Femur (tissue), 1 donor: ENCODE data around the gene MYL9.
"Not testable (repeated sequence)": the region's sequence is repeated elsewhere in the genome, so short reads cannot be mapped to it uniquely, and the experiment has no call there.

Source experiments
- DNase-seq: peaks from one replicate; pipeline ENCODE4 v3.0.0-alpha.2; 2017

The MYL9 gene

DNA sequence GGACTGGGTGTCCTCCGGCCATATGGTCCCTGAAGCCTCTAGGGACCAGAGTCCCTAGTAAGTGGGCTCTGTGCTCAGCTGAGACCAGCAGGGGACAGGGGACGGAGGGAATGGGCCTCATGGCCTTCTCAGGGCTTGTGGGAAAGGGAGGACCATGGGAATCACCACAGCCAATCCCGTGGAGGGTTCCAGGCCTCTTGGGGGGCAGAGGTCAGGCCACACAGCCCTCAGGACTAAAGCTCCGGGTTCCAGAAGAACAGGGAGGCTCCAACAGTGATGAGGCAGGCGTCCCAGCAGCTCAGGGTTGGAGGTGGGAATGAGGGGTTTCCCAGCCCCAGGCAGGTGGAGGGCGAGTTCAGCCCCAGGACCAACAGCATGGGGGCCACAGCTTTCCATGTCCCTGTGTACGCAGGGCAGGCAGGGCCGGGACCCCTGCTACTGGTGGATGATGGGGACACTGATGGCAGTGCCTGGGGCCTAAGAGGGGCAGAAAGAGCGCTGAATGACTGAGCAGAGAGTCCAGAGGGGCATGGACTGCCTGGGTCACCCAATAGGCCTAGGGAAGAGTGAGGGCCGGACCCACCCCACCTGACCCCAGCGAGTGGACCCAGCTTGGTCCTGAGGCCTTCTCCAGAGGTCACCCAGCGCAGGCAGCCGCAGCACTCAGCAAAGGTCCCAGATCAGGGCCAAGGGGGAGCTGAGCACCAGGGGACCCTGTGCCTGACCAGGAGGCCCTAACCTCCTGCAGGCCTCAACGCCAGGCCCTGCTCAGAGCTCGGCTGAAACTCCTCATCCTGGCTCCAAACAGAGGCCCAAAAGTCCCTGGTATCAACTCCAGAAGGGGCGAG lies 8.8 kb downstream of the MYL9 start:
- DNase-seq: no peak

DNA sequence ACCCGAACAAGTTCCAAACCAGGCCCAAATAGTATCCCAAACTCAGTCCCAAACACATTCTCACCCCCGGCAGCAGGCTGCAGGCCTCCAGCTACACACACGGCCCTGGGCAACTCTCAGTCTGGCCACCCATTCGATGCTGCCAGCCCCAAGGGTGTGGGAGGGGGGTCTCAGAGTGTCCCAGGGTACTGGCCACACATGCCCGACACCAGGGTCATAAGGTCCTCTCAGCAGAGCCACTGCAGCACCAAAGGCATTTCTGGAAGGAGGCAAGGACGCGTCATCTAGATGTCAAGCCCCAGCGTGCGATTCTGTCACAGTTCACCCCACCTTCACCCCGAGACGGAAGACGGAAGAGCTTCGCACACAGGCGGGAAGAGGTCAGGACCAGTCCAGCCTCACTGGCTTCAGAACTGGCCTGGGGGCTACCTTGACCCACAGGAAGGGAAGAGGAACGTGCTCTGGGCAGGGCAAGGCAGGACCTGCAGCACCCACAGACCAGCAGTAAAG lies 9.5 kb downstream of the MYL9 start:
- DNase-seq: no peak

DNA sequence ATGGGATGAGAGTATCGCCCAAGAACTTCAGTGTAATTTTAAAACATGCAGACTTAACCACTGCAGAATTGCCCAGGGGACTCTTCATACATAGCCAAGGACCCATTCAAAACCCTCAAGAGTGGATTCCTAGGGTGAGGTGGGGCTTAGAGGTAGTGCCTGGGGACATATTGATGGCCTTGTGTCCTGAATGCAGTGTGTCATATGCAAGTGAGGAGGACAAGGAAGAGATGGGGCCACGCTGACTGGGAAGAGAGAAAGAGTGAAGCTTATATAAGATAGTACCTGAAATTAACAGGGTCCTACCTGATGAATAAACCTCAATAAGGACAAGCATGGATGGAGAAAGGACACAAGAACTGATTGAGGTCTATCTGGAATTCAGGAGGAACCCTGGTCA lies 13.9 kb downstream of the MYL9 start:
- no peak for DNase-seq

DNA sequence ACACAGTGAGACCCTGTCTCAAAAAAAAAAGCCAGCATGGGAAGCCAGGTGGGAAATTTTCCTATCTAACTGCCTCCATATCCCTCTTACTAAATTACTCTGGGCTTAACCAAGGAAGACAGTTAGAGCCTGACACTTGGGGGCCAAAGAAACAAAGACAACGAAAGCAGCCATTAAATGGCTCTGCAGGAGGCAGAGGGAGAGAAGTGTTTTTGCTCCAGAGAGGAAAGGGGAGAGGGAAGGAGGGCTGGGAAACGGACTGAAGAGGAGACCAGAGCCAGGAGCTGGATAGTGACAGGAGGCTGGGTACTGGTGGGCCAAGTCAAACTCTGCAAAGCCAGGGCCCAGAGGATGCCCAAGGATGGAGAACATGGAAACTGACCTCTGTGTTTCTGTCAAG lies 21.4 kb downstream of the MYL9 start:
- no peak for DNase-seq

DNA sequence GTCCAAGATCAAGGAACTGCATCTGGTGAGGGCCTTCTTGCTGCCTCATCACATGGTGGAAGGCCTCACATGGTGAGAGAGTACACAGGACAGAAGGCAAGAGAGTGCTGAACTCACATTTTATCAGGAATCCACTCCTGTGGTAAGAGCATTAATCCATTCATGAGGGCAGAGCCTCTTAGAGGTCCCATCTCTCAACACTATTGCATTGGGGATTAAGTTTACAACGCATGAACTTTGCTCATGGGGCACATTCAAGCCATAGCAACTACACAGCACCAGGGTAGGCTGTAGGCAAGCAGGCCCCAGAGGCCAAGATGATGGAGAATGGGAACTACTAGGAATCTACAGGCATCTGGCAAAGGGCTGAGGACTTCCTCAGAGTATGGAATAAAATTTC lies 22.1 kb downstream of the MYL9 start:
- DNase-seq: no peak

DNA sequence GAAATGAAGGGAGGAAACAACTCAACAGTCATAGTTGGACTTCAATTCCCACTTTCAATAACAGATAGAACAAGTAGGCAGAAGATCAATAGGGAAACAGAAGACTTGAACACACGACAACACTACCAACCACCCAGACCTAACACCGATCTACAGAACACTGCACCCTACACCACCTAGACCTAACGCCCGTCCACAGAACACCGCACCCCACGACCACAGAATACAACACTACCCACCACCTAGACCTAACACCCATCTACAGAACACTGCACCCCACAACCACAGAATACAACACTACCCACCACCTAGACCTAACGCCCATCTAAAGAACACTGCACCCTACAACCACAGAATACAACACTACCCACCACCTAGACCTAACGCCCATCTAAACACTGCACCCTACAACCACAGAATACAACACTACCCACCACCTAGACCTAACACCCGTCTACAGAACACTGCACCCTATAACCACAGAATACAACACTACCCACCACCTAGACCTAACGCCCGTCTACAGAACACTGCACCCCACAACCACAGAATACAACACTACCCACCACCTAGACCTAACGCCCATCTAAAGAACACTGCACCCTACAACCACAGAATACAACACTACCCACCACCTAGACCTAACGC lies 22.9 kb downstream of the MYL9 start:
- DNase-seq: not testable (repeated sequence)

DNA sequence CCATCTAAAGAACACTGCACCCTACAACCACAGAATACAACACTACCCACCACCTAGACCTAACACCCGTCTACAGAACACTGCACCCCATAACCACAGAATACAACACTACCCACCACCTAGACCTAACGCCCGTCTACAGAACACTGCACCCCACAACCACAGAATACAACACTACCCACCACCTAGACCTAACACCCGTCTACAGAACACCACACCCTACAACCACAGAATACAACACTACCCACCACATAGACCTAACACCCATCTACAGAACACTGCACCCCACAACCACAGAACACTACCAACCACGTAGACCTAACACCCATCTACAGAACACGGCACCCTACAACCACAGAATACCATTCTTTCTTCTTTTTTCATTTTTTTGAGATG lies 23.4 kb downstream of the MYL9 start:
- not testable (repeated sequence) for DNase-seq

DNA sequence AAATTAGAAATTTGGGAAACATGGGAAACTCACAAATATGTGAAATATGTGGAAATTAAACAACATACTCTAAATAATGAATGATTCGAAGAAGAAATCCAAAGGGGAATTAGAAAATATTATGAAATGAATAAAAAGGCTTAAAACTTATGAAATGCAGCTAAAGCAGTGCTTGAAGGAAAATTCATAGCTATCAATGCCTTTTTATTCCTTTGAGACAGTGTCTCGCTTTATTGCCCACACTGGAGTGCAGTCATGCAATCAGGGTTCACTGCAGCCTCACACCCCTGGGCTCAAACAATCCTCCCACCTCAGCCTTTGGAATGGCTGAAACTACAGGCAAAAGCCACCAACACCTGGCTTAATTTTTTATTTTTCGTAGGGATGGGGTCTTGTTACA lies 24.2 kb downstream of the MYL9 start:
- no peak for DNase-seq

DNA sequence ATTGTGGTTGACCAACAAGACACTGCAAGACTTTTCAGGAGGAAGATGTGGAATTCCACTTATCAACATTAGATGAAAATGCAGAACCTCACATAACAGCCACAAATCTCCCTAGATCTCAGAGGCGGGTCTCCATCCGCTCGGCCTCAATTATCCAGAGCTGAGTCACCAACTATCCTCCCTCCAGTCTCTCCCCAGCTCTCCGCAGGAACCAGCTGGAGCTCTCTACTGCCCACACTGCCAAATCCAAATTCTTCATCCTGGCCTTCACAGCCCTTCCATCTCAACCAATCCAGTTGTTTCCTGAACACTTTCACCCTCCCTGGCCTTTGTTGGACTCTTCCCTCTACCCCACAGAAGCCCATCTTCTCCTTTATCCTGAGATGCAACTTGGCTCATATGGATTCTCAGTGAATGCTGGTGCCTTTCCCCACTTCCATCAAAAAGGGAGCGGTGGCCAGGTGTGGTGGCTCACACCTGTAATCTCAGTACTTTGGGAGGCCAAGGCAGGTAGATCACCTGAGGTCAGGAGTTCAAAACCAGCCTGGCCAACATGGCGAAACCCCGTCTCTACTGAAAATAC lies 28.6 kb downstream of the MYL9 start:
- no peak for DNase-seq

DNA sequence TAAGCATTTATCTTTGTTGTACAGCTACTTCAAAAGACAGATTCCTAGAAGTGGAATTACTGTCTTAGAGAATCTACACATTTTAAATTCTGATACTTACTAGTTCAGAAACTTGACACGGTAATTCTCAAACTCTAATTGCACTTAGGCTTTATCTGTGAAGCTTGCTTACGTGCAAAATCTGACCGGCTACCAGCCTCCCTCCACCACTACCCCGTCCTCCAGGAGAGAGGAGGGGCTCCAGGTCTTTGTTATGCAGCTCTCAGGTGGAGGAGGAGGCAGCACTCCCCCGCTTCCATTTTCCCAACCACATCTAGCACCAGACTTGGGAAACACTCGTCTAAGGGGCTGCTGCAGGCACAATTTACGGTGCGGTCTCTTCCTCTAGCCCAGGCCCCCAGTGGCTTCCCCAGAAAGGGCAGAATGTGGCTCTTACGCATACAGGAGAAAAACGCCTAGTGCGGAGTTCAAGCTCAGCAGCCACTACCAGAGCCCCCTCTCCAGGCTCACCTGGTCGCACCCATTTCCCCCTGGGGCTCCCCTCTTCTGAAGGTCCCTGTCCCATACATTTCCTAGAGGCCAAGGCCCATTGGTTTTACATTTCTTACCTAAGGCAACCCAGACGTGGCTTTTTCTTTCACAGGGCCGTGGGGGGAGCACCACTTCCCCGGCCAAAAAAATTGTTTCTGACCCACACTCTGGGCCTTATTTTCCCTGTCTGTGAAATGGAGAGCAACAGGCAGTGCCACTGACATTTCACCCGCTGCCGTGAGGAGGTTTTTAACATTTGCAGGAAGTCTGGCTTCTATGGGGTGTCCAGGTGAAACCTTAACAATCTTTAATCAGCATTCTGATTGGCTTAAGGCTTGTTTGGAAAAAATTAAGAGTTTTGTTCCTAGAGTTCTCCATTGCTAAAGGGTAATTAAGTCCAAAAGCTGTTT lies 30.5 kb downstream of the MYL9 start:
- DNase-seq: no peak

DNA sequence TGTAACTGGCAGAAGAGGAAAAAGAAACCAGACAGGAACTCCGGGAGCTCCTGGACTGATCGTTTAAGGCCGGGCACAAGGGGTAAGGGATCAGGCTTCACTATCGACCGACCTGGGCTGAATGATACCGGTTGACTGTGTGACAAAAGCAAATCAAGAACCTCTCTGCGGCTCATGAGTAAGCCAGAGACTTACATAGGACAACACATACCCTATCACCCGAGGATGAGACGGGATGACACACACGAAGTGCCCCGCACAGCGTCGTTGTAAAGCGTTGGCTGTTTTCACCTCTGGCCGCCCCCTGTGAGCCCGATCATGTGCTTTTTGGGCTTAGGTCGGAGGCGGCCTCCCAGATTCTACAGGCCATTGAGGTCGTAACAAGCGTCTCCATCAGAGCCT lies 31.4 kb downstream of the MYL9 start:
- DNase-seq: no peak

DNA sequence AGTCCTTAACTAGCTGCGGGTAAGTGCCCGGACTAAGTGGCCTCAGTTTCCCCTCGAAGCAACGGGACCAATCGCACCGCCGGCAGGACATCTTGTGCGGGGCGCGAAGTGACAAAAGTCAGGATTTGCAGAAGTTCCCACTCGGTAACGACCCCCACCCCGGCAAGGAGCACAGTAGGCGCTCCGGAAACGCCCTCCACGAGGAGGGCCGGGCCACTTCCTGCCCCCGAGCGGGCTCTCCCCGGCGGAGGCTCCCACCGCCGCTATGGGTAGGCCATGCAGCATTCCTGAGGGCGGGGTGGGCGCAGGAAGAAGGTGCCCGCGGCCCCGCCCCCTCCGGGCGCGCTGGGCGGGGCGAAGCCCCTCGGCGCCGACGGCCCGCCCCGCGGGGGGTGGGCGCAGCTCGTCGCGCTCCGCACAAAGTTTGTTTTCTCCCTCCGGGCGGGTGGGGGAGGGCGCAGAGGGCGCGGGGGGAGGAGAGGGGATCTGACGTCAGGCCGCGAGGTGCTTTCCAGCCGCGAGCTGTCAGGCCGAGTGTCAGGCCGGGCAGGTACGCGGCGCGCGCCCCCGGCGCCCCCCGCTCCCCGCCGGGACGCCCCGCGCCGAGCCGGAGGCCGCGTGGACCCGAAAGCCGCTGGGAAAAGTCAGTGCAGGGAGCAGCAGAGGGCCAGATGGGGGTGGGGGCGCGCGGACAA lies 31.9 kb downstream of the MYL9 start, which contains the start of gene TGIF2:
Gene TGIF2 (plus strand): TSS at position 495 of the 695 bp plus-strand sequence. CDS start 5,178 bp downstream, outside the sequence.
- peak; percentile 94 for DNase-seq

DNA sequence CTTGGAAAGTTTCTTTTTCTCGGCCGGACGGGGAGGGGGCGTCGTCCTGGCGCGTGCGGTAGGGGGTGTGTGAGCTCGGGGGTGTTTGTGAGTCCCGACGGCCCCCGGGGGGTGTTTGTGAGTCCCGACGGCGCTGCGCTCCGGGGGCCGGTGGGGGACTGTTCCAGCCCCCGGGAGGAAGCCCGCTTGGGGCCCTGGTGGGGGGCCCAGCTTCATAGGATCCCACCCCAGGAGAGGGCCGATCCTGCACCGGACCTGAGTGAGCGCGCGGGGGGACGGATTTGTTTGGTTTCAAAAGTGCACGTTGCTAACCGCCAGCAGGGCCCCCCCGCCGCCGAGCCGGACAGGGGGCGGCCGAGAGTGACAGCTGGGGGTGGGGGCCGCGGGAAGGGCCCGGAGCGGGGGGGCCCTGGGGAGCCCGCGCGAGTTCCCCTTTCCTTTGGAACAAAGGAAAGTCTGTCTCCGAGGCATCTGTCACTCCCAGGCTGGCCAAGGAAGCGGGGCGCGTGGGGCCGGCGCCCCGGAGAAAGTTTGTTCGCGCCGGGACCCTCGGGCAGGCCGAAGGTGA lies 32.6 kb downstream of the MYL9 start:
- DNase-seq: peak; percentile 66

DNA sequence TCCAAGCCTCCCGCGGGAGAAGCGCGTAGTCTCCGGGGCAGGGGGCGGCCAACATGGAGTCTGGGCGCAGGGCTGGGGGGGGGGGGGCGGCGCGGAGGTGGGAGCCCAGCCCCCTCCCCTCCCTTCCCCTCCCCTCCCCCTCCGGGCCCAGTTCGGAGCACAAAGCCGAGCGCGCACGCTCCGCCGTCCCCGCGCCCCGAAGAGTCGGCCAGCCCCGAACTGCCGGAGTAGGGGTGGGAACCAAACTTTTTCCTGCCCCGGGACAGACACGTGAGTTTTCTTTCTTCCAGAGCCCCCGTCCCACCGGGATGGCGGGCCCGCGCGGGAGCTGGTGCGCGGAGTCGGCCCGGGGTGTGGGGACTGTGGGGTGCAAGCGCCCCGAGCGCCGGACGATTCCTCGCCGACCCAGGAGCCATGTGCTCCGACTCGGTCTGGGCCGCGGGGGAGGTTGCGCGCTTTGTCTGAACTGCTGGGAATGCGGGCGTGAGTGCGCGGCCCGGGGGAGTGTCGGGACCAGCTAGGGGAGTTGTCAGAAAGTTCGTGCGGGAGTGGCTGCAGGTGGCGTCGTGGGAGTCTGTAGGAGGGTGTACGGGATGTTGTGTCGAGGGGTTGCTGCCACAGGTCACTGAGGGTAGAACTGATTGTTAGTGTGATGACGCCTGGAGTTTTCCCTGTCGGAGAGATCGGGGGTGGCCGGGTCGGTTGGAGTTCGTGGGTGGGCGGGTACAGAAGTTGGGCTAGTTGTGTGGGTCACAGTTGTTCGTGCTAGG lies 33.2 kb downstream of the MYL9 start:
- peak; percentile 70 for DNase-seq

DNA sequence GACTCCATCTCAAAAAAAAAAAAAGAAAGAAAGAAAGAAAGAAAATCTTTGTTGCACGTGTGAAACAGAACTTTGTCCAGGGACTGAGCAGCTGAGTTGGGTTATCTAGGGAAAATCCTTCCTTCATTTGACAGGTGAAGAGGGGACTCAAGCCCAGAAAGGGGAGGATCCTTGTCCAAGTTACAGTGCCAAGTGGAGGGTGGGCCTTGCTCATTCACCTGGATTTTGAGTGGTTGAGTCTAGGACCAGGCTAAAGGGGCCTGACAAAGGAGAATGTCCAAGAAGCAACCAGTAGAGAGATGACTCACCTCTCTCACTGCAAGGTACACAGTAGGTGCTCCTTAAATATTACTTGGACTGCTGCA lies 34.7 kb downstream of the MYL9 start:
- DNase-seq: no peak

DNA sequence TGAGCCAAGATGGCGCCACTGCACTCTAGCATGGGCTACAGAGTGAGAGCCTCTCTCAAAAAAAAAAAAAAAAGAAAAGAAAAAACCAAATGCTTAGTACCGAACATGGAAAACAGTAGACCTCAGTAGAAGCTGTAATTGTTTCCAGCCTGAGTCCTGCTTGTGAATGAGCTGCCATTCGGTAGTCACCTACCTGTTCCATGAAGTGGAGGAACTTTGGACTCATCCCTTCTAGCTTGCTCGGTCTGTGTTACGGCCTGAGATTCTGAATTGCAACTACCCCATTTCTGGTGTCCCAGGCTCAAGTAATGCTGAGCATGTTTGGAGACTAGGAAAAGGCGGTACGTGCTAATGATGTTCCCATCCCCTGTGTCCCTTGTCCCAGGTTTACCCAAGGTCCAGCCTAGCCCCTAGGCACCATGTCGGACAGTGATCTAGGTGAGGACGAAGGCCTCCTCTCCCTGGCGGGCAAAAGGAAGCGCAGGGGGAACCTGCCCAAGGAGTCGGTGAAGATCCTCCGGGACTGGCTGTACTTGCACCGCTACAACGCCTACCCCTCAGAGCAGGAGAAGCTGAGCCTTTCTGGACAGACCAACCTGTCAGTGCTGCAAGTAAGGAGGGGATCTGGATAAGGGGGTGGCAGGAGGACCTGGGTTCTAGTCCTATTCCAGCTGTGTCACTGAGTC lies 37.2 kb downstream of the MYL9 start:
- no peak for DNase-seq

DNA sequence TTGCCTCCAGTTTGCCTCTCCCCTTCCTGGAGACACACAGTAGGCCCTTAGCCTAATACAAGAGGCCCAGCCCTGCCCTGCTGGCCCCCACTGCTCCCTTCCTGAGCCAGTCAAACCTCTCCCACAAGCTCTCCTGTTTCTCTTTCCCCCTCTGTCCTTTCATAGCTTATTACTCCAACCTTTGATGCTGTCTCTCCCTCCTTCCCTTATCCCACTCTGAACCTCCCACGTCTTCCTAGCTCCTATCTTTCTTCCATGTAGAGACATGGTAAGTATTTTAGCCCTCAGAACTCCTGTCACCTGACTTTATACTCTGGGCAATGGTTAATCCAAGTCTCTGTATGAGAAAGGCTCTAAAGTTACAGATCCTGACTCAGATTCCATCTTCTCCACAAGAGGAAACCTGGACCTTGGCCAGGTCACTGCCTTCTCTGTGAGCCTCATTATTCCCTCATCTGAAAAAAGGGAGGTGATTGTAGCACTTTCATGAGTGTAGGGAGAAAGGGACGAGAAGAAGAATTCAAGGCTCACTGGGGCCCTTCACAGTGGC lies 38.8 kb downstream of the MYL9 start:
- DNase-seq: no peak

DNA sequence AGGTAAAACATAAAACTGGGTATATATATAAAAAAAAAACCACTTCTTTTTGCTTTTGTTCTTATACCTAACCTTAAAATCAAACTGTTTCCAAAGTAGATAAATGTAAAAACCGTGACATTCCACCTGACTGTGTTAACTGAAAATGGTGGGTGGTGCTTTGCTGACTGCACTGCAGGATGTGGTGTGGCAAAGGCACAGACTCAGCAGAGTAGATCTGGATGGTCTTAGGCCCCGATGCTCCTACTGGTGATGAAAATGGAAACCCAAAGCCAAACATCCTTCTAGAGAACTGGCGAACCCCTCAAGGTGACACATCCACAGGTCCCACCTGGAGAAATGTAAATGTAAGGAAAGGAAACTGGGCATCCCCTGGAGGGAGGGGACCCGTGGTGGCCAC lies 41.0 kb downstream of the MYL9 start:
- no peak for DNase-seq

DNA sequence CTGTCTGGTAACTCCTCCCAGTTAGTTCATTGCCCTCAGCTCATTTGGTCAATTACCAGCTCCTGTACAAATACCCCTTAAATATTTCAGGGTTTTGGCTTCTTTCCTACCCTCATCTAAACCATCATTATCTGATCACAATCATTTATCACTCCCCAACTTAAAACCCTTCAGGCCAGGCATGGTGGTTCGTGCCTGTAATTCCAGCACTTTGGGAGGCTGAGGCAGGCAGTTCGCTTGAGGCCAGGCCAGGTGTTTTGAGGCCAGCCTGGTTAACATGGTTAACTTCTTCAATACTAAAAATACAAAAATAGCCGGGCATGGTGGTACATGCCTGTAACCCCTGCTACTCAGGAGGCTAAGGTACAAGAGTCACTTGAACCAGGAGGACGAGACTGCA lies 41.5 kb downstream of the MYL9 start:
- DNase-seq: no peak

DNA sequence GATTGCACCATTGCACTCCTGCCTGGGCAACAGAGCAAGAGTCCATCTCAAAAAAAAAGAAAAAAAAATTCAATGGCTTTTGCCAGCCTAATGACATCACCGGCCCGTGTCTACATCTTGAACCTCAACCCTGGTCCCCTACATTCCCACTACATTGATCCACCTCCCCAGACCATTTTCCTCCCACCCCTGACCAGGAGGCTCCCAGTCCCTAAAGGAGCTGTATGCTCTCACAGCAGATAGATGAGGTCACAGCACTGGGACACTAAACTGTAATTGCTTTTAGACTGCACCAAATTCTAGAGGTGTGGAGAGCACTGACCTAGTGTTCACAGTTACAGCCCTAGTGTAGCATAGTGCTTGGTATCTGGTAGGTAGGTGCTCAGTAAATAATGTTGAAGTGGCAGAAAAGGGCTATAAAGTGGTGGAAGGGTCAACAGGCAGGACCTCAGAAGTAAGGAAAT lies 42.7 kb downstream of the MYL9 start:
- no peak for DNase-seq
